K562 (cell line): ENCODE measurements around the gene APP. TPM values are rescaled to one million over a fixed set of nuclear protein-coding genes. Genes with fewer than 3 reads are reported as not detected.

Experiments used
- ATAC-seq: fragments of 200-7000 bp; cut with Tn5 transposase; 3 replicates; pipeline ENCODE4 v1.9.1; 2020; ENCODE audit warnings: moderate library complexity
- BruUV-seq: library from RNA; stranded (reverse); fragments of 400-500 nt; replicated peaks from 2 replicates; lab custom pipeline; 2021; lab: Mats Ljungman, UMichigan
- CTCF ChIA-PET: fragments of 300-600 bp; formaldehyde crosslinking; extraction: SDS; loops from one replicate; lab custom pipeline; 2021; ENCODE audit warnings: low intra/inter-chr PET ratio; lab: Yijun Ruan, JAX
- POLR2A ChIA-PET: fragments of 300-600, 350-650 bp; sonication (Branson Sonifier 250); formaldehyde crosslinking; extraction: SDS; loops from one replicate; lab custom pipeline; 2021; ENCODE audit warnings: antibody characterized with exemption, inconsistent platforms; lab: Yijun Ruan, JAX
- DNase-seq, 4 experiments: peaks; one replicate each; pipeline versions ENCODE4 v3.0.0 to v3.0.0-alpha.2; 2011 to 2018; ENCODE audit warnings: low spot score in 3 of 4, mixed read lengths in 3 of 4; ENCODE audit errors: extremely low read depth in 1 of 4
- FAIRE-seq: peaks from 2 replicates; lab custom pipeline; 2011; peaks lifted over from hg19 to GRCh38; lab: Jason Lieb, UNC
- H2AFZ ChIP-seq: 2 replicates; pipeline ENCODE4 v1.6.0; 2011; ENCODE audit warnings: low read depth, low read length, control low read depth, inconsistent platforms
- H3K27ac ChIP-seq: fragments of 200-600 bp; 3 replicates; pipeline ENCODE4 v1.8.0; 2011; ENCODE audit warnings: low read depth, mild to moderate bottlenecking, control low read depth, inconsistent platforms, low read length, moderate library complexity, mixed read lengths; ENCODE audit errors: extremely low read depth
- H3K27me3 ChIP-seq, 2 experiments: fragments of 300-600 bp in 1 of 2; 2 replicates in 1 of 2; 3 replicates in 1 of 2; pipeline versions ENCODE4 v1.6.0 to v1.8.0; 2011; ENCODE audit warnings: inconsistent platforms in 2 of 2, low read length in 2 of 2, mild to moderate bottlenecking in 1 of 2, mixed read lengths in 1 of 2, moderate library complexity in 1 of 2; ENCODE audit not compliant: control insufficient read depth in 2 of 2, insufficient read depth in 2 of 2
- H3K36me3 ChIP-seq: fragments of 300-600 bp; 3 replicates; pipeline ENCODE4 v1.8.0; 2011; ENCODE audit warnings: mild to moderate bottlenecking, low read length, inconsistent platforms; ENCODE audit not compliant: control insufficient read depth, insufficient read depth
- H3K4me1 ChIP-seq, 2 experiments: fragments of 200-600 bp in 1 of 2; replicated peaks in 1 of 2; 2 replicates in 1 of 2; 3 replicates in 1 of 2; pipeline versions ENCODE4 v1.5.1 to v1.8.0; 2011; ENCODE audit warnings: inconsistent platforms in 2 of 2, low read length in 2 of 2, mild to moderate bottlenecking in 1 of 2, mixed read lengths in 1 of 2, moderate library complexity in 1 of 2; ENCODE audit not compliant: control insufficient read depth in 2 of 2, insufficient read depth in 2 of 2
- H3K4me2 ChIP-seq: 2 replicates; pipeline ENCODE4 v1.6.1; 2011; ENCODE audit warnings: low read length, control low read depth, inconsistent platforms, mixed read lengths; ENCODE audit not compliant: insufficient read depth
- H3K4me3 ChIP-seq: fragments of 200-600 bp; sonication (generic), shearing (Covaris generic); 2 replicates; pipeline ENCODE4 v1.5.1; 2016; ENCODE audit warnings: control low read depth, inconsistent platforms
- H3K79me2 ChIP-seq: fragments of 200-600 bp; 3 replicates; pipeline ENCODE4 v1.8.0; 2011; ENCODE audit warnings: low read length, inconsistent platforms; ENCODE audit not compliant: control insufficient read depth, insufficient read depth
- H3K9ac ChIP-seq, 2 experiments: 2 replicates each; pipeline versions ENCODE4 v1.6.0 to v1.6.1; 2011; ENCODE audit warnings: low read depth in 2 of 2, low read length in 2 of 2, control low read depth in 1 of 2, inconsistent platforms in 1 of 2, mild to moderate bottlenecking in 1 of 2, mixed read lengths in 1 of 2; ENCODE audit not compliant: insufficient read depth in 1 of 2
- H3K9me1 ChIP-seq: one replicate; pipeline ENCODE4 v1.6.0; 2011; ENCODE audit warnings: inconsistent platforms, mild to moderate bottlenecking, low read length, moderate library complexity; ENCODE audit not compliant: control insufficient read depth, insufficient read depth
- H3K9me3 ChIP-seq: replicated peaks from 2 replicates; pipeline ENCODE4 v1.5.1; 2011; ENCODE audit warnings: low read depth, low read length, inconsistent platforms; ENCODE audit not compliant: control insufficient read depth, insufficient read depth
- H4K20me1 ChIP-seq: replicated peaks from 2 replicates; pipeline ENCODE4 v1.6.1; 2011; ENCODE audit warnings: low read length, inconsistent platforms, mixed read lengths; ENCODE audit not compliant: control insufficient read depth, insufficient read depth
- ARID1B ChIP-seq: fragments of 450-650 bp; IDR thresholded peaks from 2 replicates; pipeline ENCODE4 v1.6.1; 2016; ENCODE audit warnings: antibody characterized with exemption, mild to moderate bottlenecking, inconsistent platforms
- KAT8 ChIP-seq: fragments of 450-650 bp; IDR thresholded peaks from 2 replicates; pipeline ENCODE4 v1.6.1; 2016; ENCODE audit warnings: low read depth, mild to moderate bottlenecking
- PCBP2 ChIP-seq: fragments of 200-400 bp; formaldehyde crosslinking; IDR thresholded peaks from 2 replicates; pipeline ENCODE4 v1.6.1; 2018; ENCODE audit warnings: low read length, low read depth, mild to moderate bottlenecking, moderate library complexity; ENCODE audit not compliant: poor library complexity, severe bottlenecking
- POLR3A ChIP-seq: IDR thresholded peaks from 2 replicates; pipeline ENCODE4 v1.6.1; 2011; ENCODE audit warnings: borderline replicate concordance, mild to moderate bottlenecking, moderate library complexity; ENCODE audit not compliant: insufficient read length, insufficient read depth; ENCODE audit errors: extremely low read depth
- ZFP30 ChIP-seq: fragments of 250-450 bp; sonication (Bioruptor Pico); IDR thresholded peaks from 2 replicates; pipeline ENCODE4 v1.8.0; 2022; ENCODE audit warnings: moderate library complexity, mild to moderate bottlenecking, inconsistent platforms, borderline replicate concordance
- ZKSCAN1 ChIP-seq: fragments of 150-350 bp; IDR thresholded peaks from 2 replicates; pipeline ENCODE4 v1.6.1; 2016; ENCODE audit warnings: low read depth, low read length
- ZKSCAN3 ChIP-seq: fragments of 250-450 bp; sonication (Bioruptor Pico); IDR thresholded peaks from 2 replicates; pipeline ENCODE4 v1.4.0; 2020
- WGBS: fragments of 100-300 bp; shearing (Covaris generic); methylation state at CpG from one replicate; pipeline ENCODE4 v1.1.6; 2016; ENCODE audit warnings: low coverage, mixed read lengths; ENCODE audit not compliant: insufficient coverage; ENCODE audit errors: missing lambda C conversion rate; 5-methylcytosine and 5-hydroxymethylcytosine counted together
- in situ Hi-C: fragments of 300-500 bp; cut with MboI; formaldehyde crosslinking; loops from 4 replicates; pipeline ENCODE4 v1.15.0; 2018; ENCODE audit warnings: inconsistent platforms, mixed read lengths
- intact Hi-C: fragments of 100-400 bp; cut with micrococcal nuclease; formaldehyde crosslinking; loops from 2 replicates; pipeline ENCODE4 v1.14.2; 2022
- polyA plus RNA-seq, 8 experiments: library from polyadenylated mRNA; depleted of rRNA in 4 of 8; stranded (reverse) in 5 of 8; unstranded in 3 of 8; fragments of >200 nt; fragmentation: Nextera tagmentation in 2 of 8; fragmentation: Illumina TruSeq in 1 of 8; extraction: Ambion mirVana in 2 of 8; extraction: Trizol in 1 of 8; gene quantifications; 2 replicates each; pipeline versions ENCODE4 v1.2.1 to v1.2.3, GENCODE V29; 2011 to 2014; ENCODE audit warnings: inconsistent platforms in 1 of 8, missing spikeins in 1 of 8
- total RNA-seq, 7 experiments: library from RNA; depleted of rRNA in 6 of 7; stranded (reverse); fragments of >200 nt in 6 of 7; fragmentation: Illumina TruSeq in 2 of 7; extraction: Trizol in 2 of 7; gene quantifications; 2 replicates each; pipeline versions ENCODE4 v1.2.1 to v1.2.3, GENCODE V29; 2011 to 2021; ENCODE audit warnings: low replicate concordance in 1 of 7
- TF ChIP-seq, protein P1 (sequence below): fragments of 250-450 bp; sonication (Bioruptor Pico); IDR thresholded peaks from 2 replicates; pipeline ENCODE4 v1.4.0; 2020; ENCODE audit warnings: mild to moderate bottlenecking, moderate library complexity
- TF ChIP-seq, protein P2 (sequence below), 3 experiments: fragments of 200-800 bp in 1 of 3; sonication (Bioruptor generic) in 1 of 3; sonication (generic) in 1 of 3; formaldehyde crosslinking in 1 of 3; IDR thresholded peaks; 2 replicates each; pipeline versions ENCODE4 v1.6.1 to v1.8.0; 2016 to 2022; ENCODE audit warnings: mild to moderate bottlenecking in 2 of 3, missing compliant biosample characterization in 2 of 3, missing genetic modification characterization in 2 of 3, missing genetic modification reagents in 1 of 3

APP gene
- total and polyA plus RNA-seq, 9 of the 15 experiments (the other 6 are each of a cell fraction or from before 2014, with no cell fraction given) = 0.01 to 1.5 (median 0.16) TPM; not detected in 5

DNA sequence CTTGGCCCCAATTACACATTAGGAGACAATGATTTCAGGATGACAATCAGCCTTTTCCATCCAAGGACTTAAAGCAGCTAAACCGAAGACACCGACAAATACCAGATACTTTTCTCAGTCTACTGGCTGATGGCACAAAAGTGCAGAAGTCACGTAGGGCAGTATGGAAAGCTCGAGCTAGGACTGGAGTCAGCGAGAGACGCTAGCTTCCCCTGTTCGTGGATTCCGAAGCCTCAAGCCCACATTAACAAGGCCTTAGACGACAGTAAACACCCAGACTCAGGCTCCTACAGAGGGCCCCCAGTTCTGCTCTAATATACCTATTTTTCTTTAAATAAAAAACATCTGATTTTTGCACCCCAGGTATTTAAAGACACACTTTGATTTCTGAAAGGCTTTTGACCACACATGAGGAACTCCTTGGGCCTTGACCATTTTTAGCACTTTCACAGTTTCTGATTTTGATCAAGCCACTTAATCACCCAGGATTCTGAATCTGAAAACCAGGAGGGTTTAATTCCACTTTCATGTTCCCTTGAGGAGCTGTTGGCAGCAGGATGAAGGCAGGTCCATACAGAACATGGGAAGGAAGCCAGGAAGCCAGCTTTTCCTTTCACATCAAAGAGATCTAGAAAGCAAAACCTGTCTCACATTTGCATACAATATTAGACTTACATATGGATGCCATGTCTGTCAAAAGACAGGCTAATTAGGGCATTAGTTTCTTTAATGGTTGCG is 231.7 kb downstream of the APP start (continued):
- TF ChIP-seq ZFP30 (CRISPR knock-in tag) (no peak), ZKSCAN1 (no peak), ARID1B (no peak), POLR3A (no peak), KAT8 (no peak), PCBP2 (no peak)
- TF ChIP-seq, protein P1, sequence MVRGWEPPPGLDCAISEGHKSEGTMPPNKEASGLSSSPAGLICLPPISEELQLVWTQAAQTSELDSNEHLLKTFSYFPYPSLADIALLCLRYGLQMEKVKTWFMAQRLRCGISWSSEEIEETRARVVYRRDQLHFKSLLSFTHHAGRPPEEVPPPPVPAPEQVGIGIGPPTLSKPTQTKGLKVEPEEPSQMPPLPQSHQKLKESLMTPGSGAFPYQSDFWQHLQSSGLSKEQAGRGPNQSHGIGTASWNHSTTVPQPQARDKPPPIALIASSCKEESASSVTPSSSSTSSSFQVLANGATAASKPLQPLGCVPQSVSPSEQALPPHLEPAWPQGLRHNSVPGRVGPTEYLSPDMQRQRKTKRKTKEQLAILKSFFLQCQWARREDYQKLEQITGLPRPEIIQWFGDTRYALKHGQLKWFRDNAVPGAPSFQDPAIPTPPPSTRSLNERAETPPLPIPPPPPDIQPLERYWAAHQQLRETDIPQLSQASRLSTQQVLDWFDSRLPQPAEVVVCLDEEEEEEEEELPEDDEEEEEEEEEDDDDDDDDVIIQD = no peak

DNA sequence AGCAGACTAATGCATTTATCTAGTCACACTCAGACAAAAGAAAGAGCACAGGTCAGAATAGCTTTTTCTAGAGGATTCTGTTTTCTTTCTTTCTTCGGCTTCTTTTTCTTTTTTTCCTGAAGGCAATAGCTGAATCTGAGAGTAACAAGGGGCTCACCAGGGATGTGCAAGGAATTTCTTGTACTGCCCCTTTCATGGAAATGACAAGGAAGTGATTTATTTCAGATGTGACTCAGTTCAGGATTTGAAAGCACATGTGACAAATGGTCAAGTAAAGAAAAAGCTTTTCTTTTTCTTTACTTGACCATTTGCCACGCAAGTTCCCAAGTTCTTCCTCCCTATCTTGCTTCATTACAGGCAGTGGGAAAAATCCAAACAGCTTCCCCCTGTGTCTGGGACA is 233.8 kb downstream of the APP start:
- Histone ChIP-seq H2AFZ (no peak overlapping the region), H3K4me2 (no peak overlapping the region), H3K4me3 (no peak overlapping the region), H3K9me3 (no peaks in the 10 kb centered on the region), H3K79me2 (no peaks in the 10 kb centered on the region), H3K9ac (no peak overlapping the region), H3K36me3 (no peaks in the 10 kb centered on the region), H3K9me1 (no peaks in the 10 kb centered on the region), H4K20me1 (no peaks in the 10 kb centered on the region), H3K27ac (no peak overlapping the region), H3K27me3 (no peaks in the 10 kb centered on the region), H3K4me1 (no peaks in the 10 kb centered on the region)
- DNase-seq (no peak), FAIRE-seq (no peak), ATAC-seq (no peak)
- intact Hi-C loops (no loop called here), in situ Hi-C loops (no loop called here)
- ChIA-PET POLR2A (no interaction called here), CTCF (no interaction called here)
- no TSS peak for BruUV-seq
- WGBS = 0% methylated on average over 2 of the region's 2 CpGs
- TF ChIP-seq, protein P2, sequence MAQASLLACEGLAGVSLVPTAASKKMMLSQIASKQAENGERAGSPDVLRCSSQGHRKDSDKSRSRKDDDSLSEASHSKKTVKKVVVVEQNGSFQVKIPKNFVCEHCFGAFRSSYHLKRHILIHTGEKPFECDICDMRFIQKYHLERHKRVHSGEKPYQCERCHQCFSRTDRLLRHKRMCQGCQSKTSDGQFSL (CRISPR knock-in tag; IDR thresholded peaks at IDR 0.05) = no peak
- TF ChIP-seq, protein P2 (tag; IDR thresholded peaks at IDR 0.05) = no peak
- no peak for TF ChIP-seq ZKSCAN3
